ENCODE data around the gene PHLDB1. TPM values are rescaled to one million over a fixed set of nuclear protein-coding genes. Genes with fewer than 3 reads are reported as not detected.
A peak's percentile ranks its signal among the peaks of the same experiment; 100 is the strongest.

The PHLDB1 gene
- total RNA-seq, 2 experiments from 2014 or later = 1.7 to 2.7 TPM

GRCh38 chr11:118690553-118691304 is 83.3 kb downstream of the PHLDB1 start:
- Mint-ChIP-seq H3K27ac (peak overlapping the region; percentile 47), H3K36me3 (ENCODE audit: low read depth) (no peaks in the 10 kb centered on the region), H3K4me3 (no peak overlapping the region), H3K9me3 (ENCODE audit: low read depth) (no peaks in the 10 kb centered on the region), H3K4me1 (peaks cover 51% of the 10 kb centered on the region), H3K27me3 (no peaks in the 10 kb centered on the region)
- intact Hi-C loops (cut with DNase I, micrococcal nuclease) = loop anchor here (1.0 to 10.0 kb wide), 8 partner anchors 57 to 266 kb away; partner anchors contain the start of genes UPK2 (in 2 of the 2) and DDX6 (in 1 of the 2)
- DNase-seq (peak; percentile 27), ATAC-seq (peak; percentile 1)
- CTCF ChIA-PET = interaction anchor here (0.8 to 2.8 kb wide), 24 partner anchors 8 to 294 kb away, joined by 3 to 17 read pairs (median 5); partner anchors contain the start of gene BCL9L
- POLR2A ChIA-PET = interaction anchor here (0.7 kb wide), 1 partner anchor 86 kb away, joined by 3 read pairs; no protein-coding TSS in a partner anchor

DNA sequence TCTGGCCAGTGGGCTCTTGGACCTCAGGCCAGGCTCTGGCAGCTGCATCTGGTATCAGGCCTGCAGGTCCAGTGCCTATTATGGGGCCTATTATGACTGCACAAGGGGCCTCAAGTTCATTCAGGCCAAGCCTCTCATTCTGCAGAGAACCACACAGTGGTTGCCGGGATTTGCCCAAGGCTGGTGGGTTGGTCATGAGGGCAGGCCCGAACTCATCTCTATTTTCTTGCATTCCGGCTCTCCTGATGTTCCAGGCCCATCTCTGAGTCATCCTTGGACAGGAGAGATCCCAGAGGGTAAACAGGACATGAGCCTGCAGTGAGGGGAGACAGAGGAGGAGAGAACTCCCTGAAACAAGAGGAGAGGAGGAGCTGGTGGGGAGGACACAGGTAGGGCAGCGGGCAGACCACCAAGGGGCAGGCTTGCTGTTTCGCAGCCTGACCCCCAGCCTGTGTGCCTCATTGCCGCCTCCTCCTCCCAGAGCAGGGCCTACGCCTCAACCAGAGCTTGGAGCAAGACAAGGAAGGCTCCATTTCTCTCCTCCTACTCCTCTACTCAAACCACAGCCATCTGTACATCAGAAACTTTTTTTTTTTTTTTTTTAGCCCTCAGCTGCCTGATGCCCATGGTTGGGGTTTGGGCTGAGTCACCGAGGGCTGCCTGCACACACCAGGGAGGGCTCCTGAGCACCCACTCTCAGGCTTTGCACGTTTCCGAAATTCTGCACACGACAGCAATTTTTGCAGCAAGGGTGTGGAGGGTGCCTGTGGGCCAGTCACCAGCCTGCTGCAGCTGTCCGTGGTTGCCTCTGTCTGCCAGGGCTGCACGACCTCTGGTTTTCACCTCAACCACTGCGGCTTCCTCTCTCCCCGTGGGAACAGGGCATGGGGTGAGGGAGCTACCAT is 84.8 kb downstream of the PHLDB1 start:
- POLR2A ChIA-PET = interaction anchor here (1.1 kb wide), 1 partner anchor 97 kb away, joined by 3 read pairs; no protein-coding TSS in a partner anchor
- intact Hi-C loops (cut with DNase I, micrococcal nuclease) = loop anchor here (1.0 to 10.0 kb wide), 5 partner anchors 14 to 247 kb away; partner anchors contain the start of gene DDX6 (in 1 of the 2)
- Mint-ChIP-seq H3K9me3 (ENCODE audit: low read depth) (no peaks in the 10 kb centered on the region), H3K36me3 (ENCODE audit: low read depth) (no peaks in the 10 kb centered on the region), H3K27ac (no peak overlapping the region), H3K4me1 (peaks cover 66% of the 10 kb centered on the region), H3K4me3 (no peak overlapping the region), H3K27me3 (no peaks in the 10 kb centered on the region)
- DNase-seq (peak; percentile 78), ATAC-seq (peak; percentile 28)
- CTCF ChIA-PET = interaction anchor here (0.6 to 1.3 kb wide), 5 partner anchors 14 to 309 kb away, joined by 3 to 4 read pairs (median 3); no protein-coding TSS in a partner anchor

DNA sequence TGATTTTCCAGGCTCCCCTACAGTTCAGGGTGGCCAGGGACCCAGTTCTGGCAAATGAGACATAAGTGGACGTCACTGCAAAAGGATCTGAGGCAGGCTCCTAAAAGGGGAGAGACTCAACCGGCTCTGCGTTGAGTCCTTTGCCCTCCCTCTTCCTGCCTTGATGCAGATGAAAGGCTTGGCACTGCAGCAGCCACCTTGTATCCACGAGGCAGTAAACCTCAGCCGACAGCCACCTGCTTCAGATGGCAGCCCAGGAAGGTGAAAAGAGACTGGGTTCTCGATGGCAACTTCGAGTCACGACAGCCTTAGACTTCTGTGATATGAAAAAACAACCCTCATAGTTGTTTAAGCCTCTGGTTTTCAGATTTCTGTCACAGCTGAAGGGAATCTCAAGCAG is 86.8 kb downstream of the PHLDB1 start:
- ATAC-seq = no peak
- CTCF ChIA-PET = interaction anchor here (1.0 to 3.1 kb wide), 3 partner anchors 82 to 204 kb away, joined by 4 to 8 read pairs (median 4); partner anchors contain the start of gene CXCR5
- no peaks in the 10 kb centered on the region for H3K9me3 Mint-ChIP-seq (ENCODE audit: low read depth)

GRCh38 chr11:118694771-118695170 is 87.4 kb downstream of the PHLDB1 start:
- ATAC-seq (no peak), DNase-seq (no peak)
- Mint-ChIP-seq H3K9me3 (ENCODE audit: low read depth) (no peaks in the 10 kb centered on the region), H3K4me1 (peaks cover 76% of the 10 kb centered on the region), H3K36me3 (ENCODE audit: low read depth) (no peaks in the 10 kb centered on the region), H3K27me3 (no peaks in the 10 kb centered on the region), H3K27ac (no peak overlapping the region), H3K4me3 (no peak overlapping the region)
- ChIA-PET POLR2A (interaction anchor here (1.5 kb wide), 1 partner anchor 98 kb away, joined by 9 read pairs; no protein-coding TSS in a partner anchor), CTCF (interaction anchor here (1.0 to 3.1 kb wide), 3 partner anchors 82 to 203 kb away, joined by 4 to 8 read pairs (median 4); partner anchors contain the start of gene CXCR5)
- intact Hi-C loops (cut with DNase I, micrococcal nuclease) = loop anchor here (5.0 to 10.0 kb wide), 5 partner anchors 53 to 250 kb away; partner anchors contain the start of genes CXCR5 (in 1 of the 2) and DDX6 (in 1 of the 2)

More for the DNA sequence above, 86.8 kb downstream of the PHLDB1 start:
- no peak overlapping the region for H3K4me3 Mint-ChIP-seq
- H3K36me3 Mint-ChIP-seq (ENCODE audit: low read depth) = no peaks in the 10 kb centered on the region
- H3K27ac Mint-ChIP-seq = no peak overlapping the region
- no peaks in the 10 kb centered on the region for H3K27me3 Mint-ChIP-seq
- H3K4me1 Mint-ChIP-seq = peaks cover 71% of the 10 kb centered on the region
- intact Hi-C loops (cut with DNase I, micrococcal nuclease) = loop anchor here (5.0 to 10.0 kb wide), 4 partner anchors 53 to 249 kb away; partner anchors contain the start of gene DDX6 (in 1 of the 2)
- no peak for DNase-seq
- POLR2A ChIA-PET = no interaction called here

DNA sequence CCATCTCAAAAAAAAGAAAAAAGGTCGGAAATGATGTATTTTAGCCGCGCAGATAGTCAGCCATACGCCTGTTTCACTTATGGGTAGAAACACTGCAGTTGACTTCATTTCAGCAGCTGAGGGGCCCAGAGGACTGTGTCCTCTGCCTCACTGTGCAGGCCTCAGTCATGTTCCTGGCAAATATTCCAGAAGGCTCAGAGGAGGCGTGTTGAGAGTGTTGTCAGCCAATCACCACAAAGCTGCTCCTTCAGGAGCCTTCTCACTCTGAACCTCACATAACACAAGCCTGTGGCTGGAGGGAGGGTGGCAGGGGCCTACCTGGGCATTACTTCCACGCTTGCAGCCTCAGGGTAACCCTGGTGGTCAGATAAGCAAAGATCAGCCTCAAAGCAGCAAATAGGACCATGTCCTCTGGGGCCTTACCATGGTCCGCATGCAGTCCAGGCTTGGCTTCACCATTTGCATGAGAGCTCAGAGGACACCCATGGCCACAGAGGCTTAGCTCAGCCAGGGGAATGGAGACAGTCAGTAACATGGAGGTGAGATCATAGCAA is 89.3 kb downstream of the PHLDB1 start:
- H3K4me1 Mint-ChIP-seq = peaks cover 66% of the 10 kb centered on the region
- no peak for DNase-seq

DNA sequence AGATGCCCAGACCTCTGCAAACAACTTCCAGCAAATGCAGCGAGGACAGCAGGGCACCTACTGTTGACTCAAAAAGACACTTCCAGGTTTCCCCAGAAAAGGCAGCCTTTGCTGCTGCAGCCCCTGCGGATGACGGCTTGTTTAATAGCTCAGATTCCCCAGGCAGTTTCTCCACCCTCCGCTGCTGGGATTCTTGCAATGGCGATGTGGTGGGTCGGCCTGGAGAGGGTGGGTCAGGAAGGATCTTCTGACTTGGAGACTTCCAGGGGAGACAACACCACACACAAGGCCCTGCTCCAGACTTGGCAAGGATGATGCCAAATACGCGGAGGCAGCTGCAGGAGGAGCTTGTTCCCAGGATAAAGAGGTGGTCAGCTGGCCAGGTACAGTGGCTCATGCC is 89.9 kb downstream of the PHLDB1 start:
- intact Hi-C loops (cut with DNase I, micrococcal nuclease) = loop anchor here (5.0 to 10.0 kb wide), 3 partner anchors 177 to 253 kb away; partner anchors contain the start of gene CXCR5 (in 1 of the 2)
- ChIA-PET POLR2A (interaction anchor here (0.6 kb wide), 1 partner anchor 718 kb away, joined by 3 read pairs; no protein-coding TSS in a partner anchor), CTCF (interaction anchor here (0.6 to 3.1 kb wide), 2 partner anchors 186 to 297 kb away, joined by 3 to 8 read pairs; partner anchors contain the start of gene CXCR5)
- no peak overlapping the region for H3K4me3 Mint-ChIP-seq
- peaks cover 4% of the 10 kb centered on the region for H3K9me3 Mint-ChIP-seq (ENCODE audit: low read depth)
- DNase-seq (no peak), ATAC-seq (no peak)
- H3K27ac Mint-ChIP-seq = no peak overlapping the region
- H3K36me3 Mint-ChIP-seq (ENCODE audit: low read depth) = peaks cover 8% of the 10 kb centered on the region
- H3K4me1 Mint-ChIP-seq = peaks cover 60% of the 10 kb centered on the region
- H3K27me3 Mint-ChIP-seq = no peaks in the 10 kb centered on the region

More for the DNA sequence above, 89.3 kb downstream of the PHLDB1 start:
- ChIA-PET CTCF (interaction anchor here (0.6 to 3.1 kb wide), 7 partner anchors 8 to 537 kb away, joined by 3 to 8 read pairs (median 3); partner anchors contain the start of gene CXCR5), POLR2A (interaction anchor here (0.6 to 0.8 kb wide), 2 partner anchors 714 to 718 kb away, joined by 3 to 7 read pairs; no protein-coding TSS in a partner anchor)
- Mint-ChIP-seq H3K27me3 (no peaks in the 10 kb centered on the region), H3K4me3 (no peak overlapping the region), H3K36me3 (ENCODE audit: low read depth) (peaks cover 8% of the 10 kb centered on the region), H3K9me3 (ENCODE audit: low read depth) (peaks cover 4% of the 10 kb centered on the region), H3K27ac (no peak overlapping the region)
- no peak for ATAC-seq
- intact Hi-C loops (cut with DNase I, micrococcal nuclease) = loop anchor here (5.0 to 10.0 kb wide), 3 partner anchors 178 to 252 kb away; partner anchors contain the start of gene CXCR5 (in 1 of the 2)

GRCh38 chr11:118699506-118700220 is 92.2 kb downstream of the PHLDB1 start:
- no peaks in the 10 kb centered on the region for H3K27me3 Mint-ChIP-seq
- intact Hi-C loops (cut with DNase I, micrococcal nuclease) = loop anchor here (5.0 to 10.0 kb wide), 3 partner anchors 175 to 255 kb away; partner anchors contain the start of gene CXCR5 (in 1 of the 2)
- ChIA-PET CTCF (interaction anchor here (0.7 to 2.2 kb wide), 5 partner anchors 10 to 774 kb away, joined by 3 to 15 read pairs (median 4); no protein-coding TSS in a partner anchor), POLR2A (interaction anchor here (0.7 to 0.8 kb wide), 2 partner anchors 10 to 31 kb away, joined by 3 to 5 read pairs; no protein-coding TSS in a partner anchor)
- no peak overlapping the region for H3K4me3 Mint-ChIP-seq
- ATAC-seq (no peak), DNase-seq (peak; percentile 48)
- H3K36me3 Mint-ChIP-seq (ENCODE audit: low read depth) = peaks cover 8% of the 10 kb centered on the region
- peaks cover 53% of the 10 kb centered on the region for H3K4me1 Mint-ChIP-seq
- peak overlapping the region; percentile 56 for H3K27ac Mint-ChIP-seq
- H3K9me3 Mint-ChIP-seq (ENCODE audit: low read depth) = peaks cover 4% of the 10 kb centered on the region

GRCh38 chr11:118703563-118704106 is 96.2 kb downstream of the PHLDB1 start:
- Mint-ChIP-seq H3K27ac (peak overlapping the region; percentile 37), H3K27me3 (no peaks in the 10 kb centered on the region), H3K4me3 (no peak overlapping the region), H3K4me1 (peaks cover 41% of the 10 kb centered on the region), H3K9me3 (ENCODE audit: low read depth) (peaks cover 4% of the 10 kb centered on the region), H3K36me3 (ENCODE audit: low read depth) (peaks cover 8% of the 10 kb centered on the region)
- ChIA-PET POLR2A (interaction anchor here (0.7 kb wide), 1 partner anchor 403 kb away, joined by 5 read pairs; the partner anchor contains the start of gene C2CD2L), CTCF (interaction anchor here (0.9 kb wide), 2 partner anchors 108 to 203 kb away, joined by 3 read pairs; no protein-coding TSS in a partner anchor)
- intact Hi-C loops (cut with DNase I, micrococcal nuclease) = no loop called here
- no peak for DNase-seq
- no peak for ATAC-seq

DNA sequence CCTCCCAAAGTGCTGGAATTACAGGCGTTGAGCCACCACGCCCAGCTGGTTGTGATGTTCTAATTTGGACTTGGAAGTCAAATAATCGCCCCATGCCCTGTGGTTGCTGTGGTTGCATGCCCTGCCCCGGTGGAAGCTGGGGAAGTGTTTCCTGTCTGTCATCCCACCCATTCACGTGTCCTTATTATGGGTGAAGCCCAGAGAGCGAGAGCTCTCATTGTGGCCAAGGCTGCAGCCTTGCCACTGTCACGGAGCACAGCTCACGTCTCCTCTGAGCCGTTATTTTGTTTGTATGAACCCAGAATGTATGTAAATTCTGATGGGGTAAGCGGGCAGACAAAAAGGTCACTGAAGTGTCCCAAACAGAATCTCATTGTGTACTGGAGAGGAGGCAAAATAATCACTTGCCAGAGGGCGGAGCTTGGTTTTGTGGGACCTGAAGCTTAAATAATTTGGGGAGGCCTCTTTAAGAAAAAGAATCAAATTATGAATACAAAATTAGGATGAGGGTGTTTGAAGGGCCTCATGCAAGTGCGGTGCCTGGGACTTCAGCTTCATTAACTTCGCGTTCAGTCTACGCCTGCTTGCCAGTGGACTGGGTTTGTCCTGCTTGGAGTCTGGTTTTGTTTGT is 97.8 kb downstream of the PHLDB1 start:
- CTCF ChIA-PET = interaction anchor here (0.5 to 2.0 kb wide), 4 partner anchors 9 to 1854 kb away, joined by 3 to 9 read pairs (median 5); no protein-coding TSS in a partner anchor
- Mint-ChIP-seq H3K27me3 (no peaks in the 10 kb centered on the region), H3K9me3 (ENCODE audit: low read depth) (peaks cover 3% of the 10 kb centered on the region), H3K27ac (peak overlapping the region; percentile 53), H3K4me1 (peaks cover 28% of the 10 kb centered on the region), H3K36me3 (ENCODE audit: low read depth) (peaks cover 3% of the 10 kb centered on the region), H3K4me3 (peak overlapping the region; percentile 29)
- peak; percentile 71 for ATAC-seq
- peak; percentile 49 for DNase-seq
- POLR2A ChIA-PET = interaction anchor here (0.6 to 1.0 kb wide), 2 partner anchors 79 to 268 kb away, joined by 3 read pairs; no protein-coding TSS in a partner anchor
- intact Hi-C loops (cut with DNase I, micrococcal nuclease) = no loop called here

Measured in activated CD4-positive, alpha-beta T cell treated with anti-CD3 and anti-CD28 coated beads for 36 hours (primary cell).